Measurements from ENCODE around the gene KIF19. TPM values are rescaled to one million over a fixed set of nuclear protein-coding genes. Genes with fewer than 3 reads are reported as not detected.

Gene KIF19
- total and polyA plus RNA-seq, 2 experiments from 2014 or later: not detected

GRCh38 chr17:74360899-74361229, 34.8 kb downstream of the KIF19 start:
- H3K4me2 ChIP-seq (ENCODE audit: unreplicated experiment): no peak overlapping the region
- no peaks in the 10 kb centered on the region for H3K36me3 ChIP-seq (ENCODE audit: low read depth)
- H3K79me2 ChIP-seq (ENCODE audit: insufficient read depth): no peaks in the 10 kb centered on the region
- WGBS, 2 experiments (ENCODE audit: low coverage in 1 of 2, low lambda C conversion rate in 2 of 2, missing lambda C conversion rate in 2 of 2): 41 to 46% methylated on average over 7 of the region's 7 CpGs
- H3K9ac ChIP-seq: no peak overlapping the region
- no peaks in the 10 kb centered on the region for H3K4me1 ChIP-seq (ENCODE audit: insufficient read depth)
- H2AFZ ChIP-seq: no peak overlapping the region
- no peak for TF ChIP-seq EZH2phosphoT487 (IDR thresholded peaks at IDR 0.05; ENCODE audit: insufficient read depth, low read depth)
- no peak for TF ChIP-seq EZH2 (IDR thresholded peaks at IDR 0.05; ENCODE audit: insufficient read depth, poor library complexity, severe bottlenecking)
- no peaks in the 10 kb centered on the region for H3F3A ChIP-seq (ENCODE audit: insufficient read depth)
- no peaks in the 10 kb centered on the region for H3K9me3 ChIP-seq (ENCODE audit: low read depth)
- in situ Hi-C loops (cut with MboI): no loop called here
- no peak overlapping the region for H3K4me3 ChIP-seq
- H3K27me3 ChIP-seq (replicated peaks; ENCODE audit: insufficient read depth): peaks cover 40% of the 10 kb centered on the region
- H4K20me1 ChIP-seq (ENCODE audit: insufficient read depth): no peaks in the 10 kb centered on the region
- H3K27ac ChIP-seq: no peak overlapping the region
- no peaks in the 10 kb centered on the region for H3K9me2 ChIP-seq (ENCODE audit: insufficient read depth)
- no peak for DNase-seq

GRCh38 chr17:74361230-74362068, 35.4 kb downstream of the KIF19 start, which contains the start of gene BTBD17:
Gene BTBD17, minus strand, starts transcription at chr17:74361868. Its CDS starts 49 bp downstream, at chr17:74361819.
- Histone ChIP-seq H3K27me3 (replicated peaks; ENCODE audit: insufficient read depth) (peaks cover 34% of the 10 kb centered on the region), H4K20me1 (ENCODE audit: insufficient read depth) (no peaks in the 10 kb centered on the region), H2AFZ (no peak within 1 kb of the TSS), H3K9ac (no peak within 1 kb of the TSS), H3K9me3 (ENCODE audit: low read depth) (no peaks in the 10 kb centered on the region), H3F3A (ENCODE audit: insufficient read depth) (no peaks in the 10 kb centered on the region), H3K4me1 (ENCODE audit: insufficient read depth) (no peaks in the 10 kb centered on the region), H3K27ac (no peak within 1 kb of the TSS), H3K36me3 (ENCODE audit: low read depth) (no peaks in the 10 kb centered on the region), H3K4me3 (no peak within 1 kb of the TSS), H3K79me2 (ENCODE audit: insufficient read depth) (no peaks in the 10 kb centered on the region), H3K9me2 (ENCODE audit: insufficient read depth) (no peaks in the 10 kb centered on the region), H3K4me2 (ENCODE audit: unreplicated experiment) (no peak within 1 kb of the TSS)
- TF ChIP-seq EZH2 (IDR thresholded peaks at IDR 0.05; ENCODE audit: insufficient read depth, poor library complexity, severe bottlenecking): no peak
- TF ChIP-seq EZH2phosphoT487 (IDR thresholded peaks at IDR 0.05; ENCODE audit: insufficient read depth, low read depth): no peak
- peak; percentile 55 for DNase-seq
- in situ Hi-C loops (cut with MboI): no loop called here
- WGBS, 2 experiments (ENCODE audit: low coverage in 1 of 2, low lambda C conversion rate in 2 of 2, missing lambda C conversion rate in 2 of 2): 8% methylated on average over 26 to 28 of the region's 28 CpGs

GRCh38 chr17:74362069-74362405, 36.0 kb downstream of the KIF19 start:
- DNase-seq: no peak
- TF ChIP-seq EZH2phosphoT487 (IDR thresholded peaks at IDR 0.05; ENCODE audit: insufficient read depth, low read depth) (no peak), EZH2 (IDR thresholded peaks at IDR 0.05; ENCODE audit: insufficient read depth, poor library complexity, severe bottlenecking) (no peak)
- in situ Hi-C loops (cut with MboI): no loop called here
- peaks cover 32% of the 10 kb centered on the region for H3K27me3 ChIP-seq (replicated peaks; ENCODE audit: insufficient read depth)
- no peak overlapping the region for H2AFZ ChIP-seq
- no peaks in the 10 kb centered on the region for H3K9me2 ChIP-seq (ENCODE audit: insufficient read depth)
- H3F3A ChIP-seq (ENCODE audit: insufficient read depth): no peaks in the 10 kb centered on the region
- no peaks in the 10 kb centered on the region for H3K4me1 ChIP-seq (ENCODE audit: insufficient read depth)
- H3K36me3 ChIP-seq (ENCODE audit: low read depth): no peaks in the 10 kb centered on the region
- H3K79me2 ChIP-seq (ENCODE audit: insufficient read depth): no peaks in the 10 kb centered on the region
- 10 to 16% methylated on average over 8 to 9 of the region's 9 CpGs for WGBS, 2 experiments (ENCODE audit: low coverage in 1 of 2, low lambda C conversion rate in 2 of 2, missing lambda C conversion rate in 2 of 2)
- H3K4me3 ChIP-seq: no peak overlapping the region
- H3K27ac ChIP-seq: no peak overlapping the region
- H3K9ac ChIP-seq: no peak overlapping the region
- no peaks in the 10 kb centered on the region for H3K9me3 ChIP-seq (ENCODE audit: low read depth)
- H3K4me2 ChIP-seq (ENCODE audit: unreplicated experiment): no peak overlapping the region
- no peaks in the 10 kb centered on the region for H4K20me1 ChIP-seq (ENCODE audit: insufficient read depth)

GRCh38 chr17:74362810-74363498, 36.9 kb downstream of the KIF19 start:
- no peaks in the 10 kb centered on the region for H4K20me1 ChIP-seq (ENCODE audit: insufficient read depth)
- H3F3A ChIP-seq (ENCODE audit: insufficient read depth): no peaks in the 10 kb centered on the region
- peaks cover 27% of the 10 kb centered on the region for H3K27me3 ChIP-seq (replicated peaks; ENCODE audit: insufficient read depth)
- no peak for TF ChIP-seq EZH2 (IDR thresholded peaks at IDR 0.05; ENCODE audit: insufficient read depth, poor library complexity, severe bottlenecking)
- TF ChIP-seq EZH2phosphoT487 (IDR thresholded peaks at IDR 0.05; ENCODE audit: insufficient read depth, low read depth): no peak
- H3K36me3 ChIP-seq (ENCODE audit: low read depth): no peaks in the 10 kb centered on the region
- no peak overlapping the region for H3K4me3 ChIP-seq
- H3K79me2 ChIP-seq (ENCODE audit: insufficient read depth): no peaks in the 10 kb centered on the region
- no peaks in the 10 kb centered on the region for H3K9me2 ChIP-seq (ENCODE audit: insufficient read depth)
- no peak overlapping the region for H2AFZ ChIP-seq
- DNase-seq: no peak
- in situ Hi-C loops (cut with MboI): no loop called here
- H3K27ac ChIP-seq: no peak overlapping the region
- H3K9ac ChIP-seq: no peak overlapping the region
- H3K9me3 ChIP-seq (ENCODE audit: low read depth): no peaks in the 10 kb centered on the region
- no peak overlapping the region for H3K4me2 ChIP-seq (ENCODE audit: unreplicated experiment)
- H3K4me1 ChIP-seq (ENCODE audit: insufficient read depth): no peaks in the 10 kb centered on the region
- WGBS, 2 experiments (ENCODE audit: low coverage in 1 of 2, low lambda C conversion rate in 2 of 2, missing lambda C conversion rate in 2 of 2): 34 to 40% methylated on average over 14 of the region's 14 CpGs

All from GM23248 (cell line).